ENCODE measurements around the gene ESYT2.

DNA sequence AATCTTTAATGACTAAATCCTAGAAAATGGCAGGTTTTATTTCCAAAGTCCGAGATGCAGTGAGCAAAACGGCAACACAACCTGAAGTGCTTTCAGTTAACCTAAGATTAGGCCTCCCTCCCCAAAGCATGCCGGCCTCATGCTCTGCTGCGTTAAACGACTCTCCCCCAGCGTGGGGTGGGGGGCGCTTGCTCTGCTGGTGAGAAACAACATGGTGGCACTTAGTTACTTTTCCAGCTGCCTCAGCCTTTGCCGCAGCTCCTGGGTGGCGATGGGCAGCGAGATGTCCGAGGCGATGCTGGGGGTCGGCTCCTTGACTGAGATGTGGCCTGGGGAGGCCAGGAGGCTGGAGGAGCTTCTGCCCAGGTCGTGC is 88.0 kb downstream of the ESYT2 start:
- TF ChIP-seq, protein P1, sequence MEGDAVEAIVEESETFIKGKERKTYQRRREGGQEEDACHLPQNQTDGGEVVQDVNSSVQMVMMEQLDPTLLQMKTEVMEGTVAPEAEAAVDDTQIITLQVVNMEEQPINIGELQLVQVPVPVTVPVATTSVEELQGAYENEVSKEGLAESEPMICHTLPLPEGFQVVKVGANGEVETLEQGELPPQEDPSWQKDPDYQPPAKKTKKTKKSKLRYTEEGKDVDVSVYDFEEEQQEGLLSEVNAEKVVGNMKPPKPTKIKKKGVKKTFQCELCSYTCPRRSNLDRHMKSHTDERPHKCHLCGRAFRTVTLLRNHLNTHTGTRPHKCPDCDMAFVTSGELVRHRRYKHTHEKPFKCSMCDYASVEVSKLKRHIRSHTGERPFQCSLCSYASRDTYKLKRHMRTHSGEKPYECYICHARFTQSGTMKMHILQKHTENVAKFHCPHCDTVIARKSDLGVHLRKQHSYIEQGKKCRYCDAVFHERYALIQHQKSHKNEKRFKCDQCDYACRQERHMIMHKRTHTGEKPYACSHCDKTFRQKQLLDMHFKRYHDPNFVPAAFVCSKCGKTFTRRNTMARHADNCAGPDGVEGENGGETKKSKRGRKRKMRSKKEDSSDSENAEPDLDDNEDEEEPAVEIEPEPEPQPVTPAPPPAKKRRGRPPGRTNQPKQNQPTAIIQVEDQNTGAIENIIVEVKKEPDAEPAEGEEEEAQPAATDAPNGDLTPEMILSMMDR (IDR thresholded peaks at IDR 0.05): no peak
- no peak for TF ChIP-seq POLR2A (IDR thresholded peaks at IDR 0.05)

Data from uterus (tissue), 2 donors.